Gastrocnemius medialis (tissue), 4 donors: ENCODE results near the gene ZCCHC18. TPM values are rescaled to one million over a fixed set of nuclear protein-coding genes. Genes with fewer than 3 reads are reported as not detected.
A peak's percentile ranks its signal among the peaks of the same experiment; 100 is the strongest.

Experiments used
- ATAC-seq, 2 donors: fragments of 150-250 bp; one replicate each; pipeline ENCODE4 v1.9.1; 2016
- DNase-seq, 2 donors: peaks; one replicate each; pipeline ENCODE4 v3.0.0-alpha.2; 2019
- H3K27ac ChIP-seq, 4 donors: fragments of 200-600 bp; sonication (generic); 1 replicate in 1 of 4; 2 replicates in 3 of 4; pipeline ENCODE4 v1.5.1; 2016 to 2018; ENCODE audit warnings: mild to moderate bottlenecking in 2 of 4, moderate library complexity in 1 of 4
- H3K27me3 ChIP-seq, 3 donors: fragments of 200-600 bp; sonication (generic) in 2 of 3; 1 replicate in 1 of 3; 2 replicates in 2 of 3; pipeline versions ENCODE4 v1.5.1 to v1.6.0; 2016 to 2019; ENCODE audit warnings: mild to moderate bottlenecking in 1 of 3, moderate library complexity in 1 of 3
- H3K36me3 ChIP-seq, 2 donors: fragments of 200-600 bp; sonication (generic) in 1 of 2; one replicate each; pipeline ENCODE4 v1.5.1; 2017 to 2018
- H3K4me1 ChIP-seq, 2 donors: fragments of 200-600 bp; sonication (generic) in 1 of 2; one replicate each; pipeline ENCODE4 v1.5.1; 2016 to 2017; ENCODE audit warnings: mild to moderate bottlenecking in 2 of 2
- H3K4me3 ChIP-seq, 4 donors: fragments of 200-600 bp; sonication (generic) in 3 of 4; 1 replicate in 1 of 4; 2 replicates in 3 of 4; pipeline ENCODE4 v1.5.1; 2016 to 2019; ENCODE audit warnings: mild to moderate bottlenecking in 2 of 4
- H3K9me3 ChIP-seq, 3 donors: fragments of 200-600 bp; sonication (generic) in 2 of 3; 1 replicate in 1 of 3; 2 replicates in 2 of 3; pipeline ENCODE4 v1.5.1; 2016 to 2019
- CTCF ChIP-seq, 5 experiments: fragments of 450-650 bp in 3 of 5; fragments of 200-600 bp in 2 of 5; sonication (generic) in 2 of 5; IDR thresholded peaks in 4 of 5; conservative IDR thresholded peaks in 1 of 5; 1 replicate in 4 of 5; 2 replicates in 1 of 5; pipeline ENCODE4 v1.5.1; 2016 to 2019; ENCODE audit warnings: antibody characterized with exemption in 5 of 5, mild to moderate bottlenecking in 3 of 5, moderate library complexity in 3 of 5
- POLR2A ChIP-seq, 2 donors: fragments of 450-650 bp; IDR thresholded peaks; one replicate each; pipeline ENCODE4 v1.6.1; 2017; ENCODE audit warnings: antibody characterized with exemption in 2 of 2, mild to moderate bottlenecking in 2 of 2, moderate library complexity in 2 of 2
- in situ Hi-C, 4 donors: fragments of 200-750 bp; cut with MboI; loops; one replicate each; pipeline versions ENCODE4 v1.15.0 to v1.8.0; 2017; ENCODE audit warnings: low sequenced_read_pairs in 4 of 4
- intact Hi-C: fragments of 100-400 bp; cut with DNase I; formaldehyde crosslinking; loops from one replicate; pipeline ENCODE4 v1.15.1; 2023; ENCODE audit warnings: low total_unique reads
- total RNA-seq, 4 donors: library from RNA; depleted of rRNA; stranded (reverse); fragments of >200 nt; gene quantifications; one replicate each; pipeline versions ENCODE4 v1.1.0 to v1.2.3, GENCODE V29; 2016

The ZCCHC18 gene
- total RNA-seq, 4 donors from 2014 or later = not detected

DNA sequence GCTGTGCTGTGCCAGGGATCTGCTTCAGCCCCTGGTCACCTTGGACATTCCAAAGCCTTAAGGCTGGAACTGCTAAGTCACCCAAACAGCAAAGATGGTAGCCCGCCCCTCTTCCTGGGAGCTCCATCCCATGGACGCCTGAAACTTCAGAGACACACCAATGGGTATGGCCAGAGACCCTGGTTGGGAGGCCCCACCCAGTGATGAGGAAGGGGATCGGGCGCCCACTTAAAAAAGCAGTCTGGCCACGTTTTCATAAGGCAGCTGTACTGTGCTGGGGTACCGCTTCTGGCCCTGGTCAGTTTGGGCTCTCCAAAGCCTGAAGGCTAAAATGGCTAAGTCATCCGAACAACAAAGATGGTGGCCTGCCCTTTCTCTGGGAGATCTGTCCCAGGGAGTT is 26.8 kb upstream of the ZCCHC18 start:
- no peaks in the 10 kb centered on the region for H3K36me3 ChIP-seq
- ATAC-seq = no peak
- intact Hi-C loops (no loop called here), in situ Hi-C loops (no loop called here)
- H3K27ac ChIP-seq = no peak overlapping the region
- TF ChIP-seq CTCF (IDR thresholded peaks at IDR 0.05 in 4 of 5, conservative IDR thresholded peaks at IDR 0.05 in 1 of 5) = no peak
- TF ChIP-seq POLR2A (IDR thresholded peaks at IDR 0.05) = no peak
- peaks cover 0 to 8% (median 0%) of the 10 kb centered on the region in 3 donors for H3K27me3 ChIP-seq
- no peak overlapping the region for H3K4me3 ChIP-seq
- no peaks in the 10 kb centered on the region for H3K9me3 ChIP-seq
- no peak for DNase-seq
- H3K4me1 ChIP-seq = no peaks in the 10 kb centered on the region

DNA sequence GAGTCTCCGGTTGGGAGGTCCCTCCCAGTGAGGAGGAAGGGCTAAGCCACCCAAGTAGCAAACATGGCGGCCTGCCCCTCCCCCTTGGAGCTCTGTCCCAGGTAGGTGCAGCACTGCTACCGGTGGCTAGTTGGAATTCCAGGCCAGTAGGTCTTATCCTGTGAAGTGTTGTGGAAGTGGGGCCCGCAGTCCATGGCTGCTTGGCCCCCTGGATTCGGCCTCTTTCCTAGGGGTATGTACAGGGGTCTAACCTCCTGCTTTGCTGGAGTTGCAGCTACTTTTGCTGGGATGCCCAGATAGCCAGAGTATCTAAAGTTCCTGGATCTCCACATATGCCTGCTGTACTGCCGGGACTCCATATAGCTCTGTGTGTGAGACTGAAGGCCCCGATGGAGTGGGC is 26.4 kb upstream of the ZCCHC18 start:
- Histone ChIP-seq H3K27me3 (peaks cover 0 to 8% (median 0%) of the 10 kb centered on the region in 3 donors), H3K4me1 (no peaks in the 10 kb centered on the region), H3K27ac (no peak overlapping the region), H3K9me3 (no peaks in the 10 kb centered on the region), H3K4me3 (no peak overlapping the region), H3K36me3 (no peaks in the 10 kb centered on the region)
- ATAC-seq (no peak), DNase-seq (no peak)
- in situ Hi-C loops (no loop called here), intact Hi-C loops (no loop called here)
- TF ChIP-seq CTCF (IDR thresholded peaks at IDR 0.05 in 4 of 5, conservative IDR thresholded peaks at IDR 0.05 in 1 of 5) = no peak
- TF ChIP-seq POLR2A (IDR thresholded peaks at IDR 0.05) = no peak

- no peaks in the 10 kb centered on the region for H3K36me3 ChIP-seq
- no peak overlapping the region for H3K4me3 ChIP-seq
- no peaks in the 10 kb centered on the region for H3K4me1 ChIP-seq
- in situ Hi-C loops (no loop called here), intact Hi-C loops (loop anchor here (1.0 to 2.0 kb wide), 2 partner anchors 15 to 38 kb away; partner anchors contain the start of gene ZCCHC18)
- ATAC-seq = peak in 1 of 2 donors; percentile 60
- peak; percentile 48 to 70 (median 52) for TF ChIP-seq CTCF (IDR thresholded peaks at IDR 0.05 in 4 of 5, conservative IDR thresholded peaks at IDR 0.05 in 1 of 5)
- no peak for TF ChIP-seq POLR2A (IDR thresholded peaks at IDR 0.05)
- H3K27ac ChIP-seq = no peak overlapping the region
- peak; percentile 4 to 14 for DNase-seq
- H3K9me3 ChIP-seq = no peaks in the 10 kb centered on the region
- peaks cover 0 to 7% (median 0%) of the 10 kb centered on the region in 3 donors for H3K27me3 ChIP-seq
These were observed 14.0 kb upstream of the ZCCHC18 start for GRCh38 chrX:104098151-104098808.

DNA sequence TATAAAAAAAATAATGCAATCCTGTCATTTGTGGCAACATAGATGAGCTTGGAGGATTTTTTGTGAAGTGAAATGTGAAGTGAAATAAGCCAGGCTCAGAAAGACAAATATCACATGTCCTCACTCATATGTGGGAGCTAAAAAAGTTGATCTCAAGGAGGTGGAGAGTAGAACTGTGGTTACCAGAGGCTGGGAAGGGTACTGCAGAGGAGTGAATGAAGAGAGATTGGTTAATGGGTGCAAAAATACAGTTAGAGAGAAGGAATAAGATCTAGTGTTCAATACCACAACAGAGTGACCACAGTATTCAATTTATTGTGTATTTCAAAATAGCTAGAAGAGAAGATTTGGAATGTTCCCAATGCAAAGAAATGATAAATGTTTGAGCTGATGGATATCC is 13.4 kb upstream of the ZCCHC18 start:
- H3K27me3 ChIP-seq = peaks cover 0 to 3% (median 0%) of the 10 kb centered on the region in 3 donors
- ATAC-seq = no peak
- TF ChIP-seq POLR2A (IDR thresholded peaks at IDR 0.05) (no peak), CTCF (IDR thresholded peaks at IDR 0.05 in 4 of 5, conservative IDR thresholded peaks at IDR 0.05 in 1 of 5) (no peak)
- no peak for DNase-seq
- H3K4me3 ChIP-seq = no peak overlapping the region
- H3K27ac ChIP-seq = no peak overlapping the region
- in situ Hi-C loops = no loop called here
- H3K9me3 ChIP-seq = no peaks in the 10 kb centered on the region
- intact Hi-C loops = loop anchor here (1.0 to 2.0 kb wide), 2 partner anchors 14 to 37 kb away; partner anchors contain the start of gene ZCCHC18
- H3K4me1 ChIP-seq = no peaks in the 10 kb centered on the region
- no peaks in the 10 kb centered on the region for H3K36me3 ChIP-seq
